HK-2 (cell line): Measurements from ENCODE around the gene TMC4.
"Not testable (repeated sequence)": the region's sequence is repeated elsewhere in the genome, so short reads cannot be mapped to it uniquely, and the experiment has no call there.

Experiments
- DNase-seq: peaks from one replicate; pipeline ENCODE4 v3.0.0-alpha.2; 2018; ENCODE audit not compliant: unreplicated experiment

The TMC4 gene

DNA sequence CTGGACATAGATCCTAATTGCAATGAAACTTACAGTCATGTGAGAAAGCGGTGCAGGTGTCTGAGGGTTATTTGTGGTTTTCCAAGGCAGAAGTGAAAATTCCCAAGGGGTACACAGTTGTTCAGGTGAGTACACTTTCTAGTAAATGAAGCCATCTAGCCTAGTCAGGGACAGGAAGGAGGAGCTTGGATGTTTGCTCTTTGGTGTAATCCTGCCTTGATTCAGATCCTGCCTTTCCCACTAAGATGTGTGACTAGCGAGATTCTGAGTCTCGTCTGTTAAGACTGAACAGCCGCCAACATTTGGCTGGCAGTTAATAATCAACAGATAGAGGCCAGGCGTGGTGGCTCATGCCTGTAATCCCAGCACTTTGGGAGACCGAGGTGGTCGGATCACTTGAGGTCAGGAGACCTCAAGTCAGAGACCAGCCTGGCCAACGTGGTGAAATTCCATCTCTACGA is 30.2 kb upstream of the TMC4 start:
- peak; percentile 73 for DNase-seq

DNA sequence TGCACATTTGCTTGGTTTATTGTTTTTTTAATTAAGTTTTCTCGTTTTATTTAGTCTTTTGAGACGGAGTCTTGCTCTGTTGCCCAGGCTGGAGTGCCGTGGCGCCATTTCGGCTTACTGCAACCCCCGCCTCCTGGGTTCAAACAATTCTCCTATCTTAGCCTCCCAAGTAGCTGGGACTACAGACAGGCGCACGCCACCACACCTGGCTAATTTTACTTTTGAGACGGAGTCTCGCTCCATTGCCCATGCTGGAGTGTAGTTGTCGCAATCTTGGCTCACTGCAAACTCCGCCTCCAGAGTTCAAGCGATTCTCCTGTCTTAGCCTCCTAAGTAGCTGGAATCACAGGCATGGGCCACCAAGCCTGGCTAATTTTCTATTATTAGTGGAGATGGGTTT is 29.0 kb upstream of the TMC4 start:
- no peak for DNase-seq

DNA sequence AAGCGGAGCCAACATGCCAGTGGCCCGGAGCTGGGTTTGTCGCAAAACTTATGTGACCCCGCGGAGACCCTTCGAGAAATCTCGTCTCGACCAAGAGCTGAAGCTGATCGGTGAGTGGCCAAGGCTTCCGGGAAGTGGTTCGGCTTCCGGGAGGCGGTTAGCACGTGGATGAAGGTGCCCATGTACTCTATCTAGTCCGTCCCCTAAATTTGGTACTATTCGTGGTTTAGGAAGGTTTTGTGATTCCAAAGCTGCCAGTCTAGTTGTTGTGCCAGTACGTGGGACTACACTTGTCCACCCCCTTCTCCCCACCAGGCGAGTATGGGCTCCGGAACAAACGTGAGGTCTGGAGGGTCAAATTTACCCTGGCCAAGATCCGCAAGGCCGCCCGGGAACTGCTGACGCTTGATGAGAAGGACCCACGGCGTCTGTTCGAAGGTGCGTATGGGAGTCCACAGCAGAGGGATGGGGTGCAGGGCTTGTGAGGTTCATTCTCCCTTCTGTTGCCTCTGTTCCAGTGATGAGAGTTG is 28.3 kb upstream of the TMC4 start:
- no peak for DNase-seq

DNA sequence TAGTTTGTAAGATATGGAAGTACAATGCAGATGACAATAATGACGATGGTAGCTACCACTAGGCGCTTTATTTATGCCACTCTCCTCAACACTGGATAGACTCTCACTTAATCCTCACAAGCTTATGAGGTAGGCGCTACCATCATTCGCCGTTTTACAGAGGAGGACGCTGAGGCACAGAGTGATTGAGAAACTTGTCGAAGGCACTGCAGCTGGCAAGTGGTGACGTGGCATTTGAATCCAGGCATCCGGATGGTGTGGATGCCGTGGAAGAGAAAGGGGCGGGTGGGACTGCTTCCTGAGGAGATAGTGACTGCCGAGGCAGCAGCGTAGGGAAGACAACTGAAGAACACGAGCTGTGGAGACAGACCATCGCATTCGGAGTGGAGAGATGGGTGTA is 26.4 kb upstream of the TMC4 start:
- DNase-seq = no peak

GRCh38 chr19:54197121-54197520 is 24.2 kb upstream of the TMC4 start:
- no peak for DNase-seq

DNA sequence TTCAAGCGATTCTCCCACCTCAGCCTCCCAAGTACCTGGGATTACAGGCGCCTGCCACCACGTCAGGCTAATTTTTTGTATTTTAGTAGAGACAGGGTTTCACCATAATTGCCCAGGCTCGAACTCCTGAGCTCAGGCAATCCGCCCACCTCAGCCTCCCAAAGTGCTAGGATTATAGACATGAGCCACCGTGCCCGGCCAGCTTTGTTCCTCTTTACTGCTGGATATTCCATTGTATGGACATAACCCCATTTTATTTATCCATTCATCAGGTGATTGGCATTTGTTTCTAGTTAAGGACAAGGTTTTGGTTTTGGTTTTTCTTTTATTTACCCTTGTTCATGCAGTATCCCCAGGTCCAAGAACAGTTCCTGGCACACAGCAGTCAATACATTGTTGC is 23.6 kb upstream of the TMC4 start:
- no peak for DNase-seq

- not testable (repeated sequence) for DNase-seq
These were observed 21.5 kb upstream of the TMC4 start for GRCh38 chr19:54194463-54194862.

GRCh38 chr19:54193011-54193410 is 20.1 kb upstream of the TMC4 start:
- DNase-seq = no peak

DNA sequence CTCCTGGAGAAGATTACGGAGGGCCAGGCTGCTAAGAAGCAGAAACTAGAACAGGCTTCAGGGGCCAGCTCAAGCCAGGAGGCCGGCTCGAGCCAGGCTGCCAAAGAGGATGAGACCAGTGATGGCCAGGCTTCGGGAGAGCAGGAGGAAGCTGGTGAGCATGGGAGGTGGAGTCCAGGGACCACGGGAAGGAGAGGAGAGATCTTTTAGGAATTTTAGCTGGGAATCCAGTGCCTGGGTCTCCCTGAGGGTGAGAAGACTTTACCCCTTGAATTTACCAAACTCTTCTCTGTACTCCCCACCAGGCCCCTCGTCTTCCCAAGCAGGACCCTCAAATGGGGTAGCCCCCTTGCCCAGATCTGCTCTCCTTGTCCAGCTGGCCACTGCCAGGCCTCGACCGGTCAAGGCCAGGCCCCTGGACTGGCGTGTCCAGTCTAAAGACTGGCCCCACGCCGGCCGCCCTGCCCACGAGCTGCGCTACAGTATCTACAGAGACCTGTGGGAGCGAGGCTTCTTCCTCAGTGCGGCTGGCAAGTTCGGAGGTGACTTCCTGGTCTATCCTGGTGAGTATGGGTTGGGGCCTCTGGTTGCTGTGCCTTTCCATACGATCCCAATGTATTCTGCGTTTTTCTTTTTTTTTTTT is 19.0 kb upstream of the TMC4 start:
- no peak for DNase-seq

DNA sequence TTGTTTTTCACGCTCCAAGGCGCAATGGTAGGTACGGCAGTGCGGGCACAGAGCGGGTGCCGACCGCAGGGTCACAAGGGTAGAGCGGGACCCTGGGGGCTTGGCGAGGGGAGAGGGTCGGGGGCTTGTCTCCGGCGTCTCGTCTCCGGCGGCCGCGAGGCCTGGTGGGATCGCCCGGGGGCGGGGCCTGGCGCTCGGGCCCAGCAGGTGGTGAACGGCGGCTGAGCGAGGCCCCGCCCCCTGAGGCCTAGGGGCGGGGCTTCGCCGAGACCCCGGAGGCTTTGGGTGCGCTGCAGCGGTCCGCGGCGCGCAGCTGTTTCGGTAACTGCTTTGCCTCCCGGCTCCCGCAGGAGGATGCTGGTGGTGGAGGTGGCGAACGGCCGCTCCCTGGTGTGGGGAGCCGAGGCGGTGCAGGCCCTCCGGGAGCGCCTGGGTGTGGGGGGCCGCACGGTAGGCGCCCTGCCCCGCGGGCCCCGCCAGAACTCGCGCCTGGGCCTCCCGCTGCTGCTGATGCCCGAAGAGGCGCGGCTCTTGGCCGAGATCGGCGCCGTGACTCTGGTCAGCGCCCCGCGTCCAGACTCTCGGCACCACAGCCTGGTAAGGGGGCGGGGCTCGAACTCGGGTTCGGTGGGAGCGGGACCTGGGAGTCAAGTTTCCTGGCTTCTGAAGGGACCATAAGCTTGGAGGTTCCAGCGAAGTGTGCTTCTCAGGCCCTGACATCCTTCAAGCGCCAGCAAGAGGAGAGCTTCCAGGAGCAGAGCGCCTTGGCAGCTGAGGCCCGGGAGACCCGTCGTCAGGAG is 18.3 kb upstream of the TMC4 start, which contains the start of gene TSEN34:
TSEN34 (plus strand) TSS at position 298 of the 800 bp plus-strand sequence; CDS start at position 355, 57 bp downstream.
- peak; percentile 85 for DNase-seq

DNA sequence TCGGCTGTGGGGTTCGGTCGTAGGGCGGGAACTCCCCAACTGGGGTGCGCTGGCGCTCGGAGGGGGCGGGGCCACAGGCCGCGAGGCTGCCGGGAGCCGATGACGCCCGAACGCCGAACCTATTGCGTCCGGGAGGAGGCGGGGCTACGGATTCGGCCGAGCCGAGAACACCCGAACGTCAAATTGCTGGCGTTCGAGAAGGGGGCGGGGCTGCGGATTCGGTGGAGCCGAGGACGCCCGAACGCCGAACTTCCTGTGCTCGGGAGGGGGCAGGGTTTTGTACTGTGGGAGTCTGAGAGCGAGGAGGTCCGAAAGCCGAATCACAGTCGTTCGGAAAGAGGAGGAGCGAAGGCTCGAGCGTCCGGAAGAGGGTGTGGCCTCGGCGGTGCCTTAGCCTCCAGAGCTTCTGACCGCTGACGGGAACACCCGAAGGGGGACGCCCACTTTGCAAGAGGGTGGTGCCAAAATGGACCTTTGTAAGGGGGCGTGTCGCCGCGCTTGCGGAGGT is 17.6 kb upstream of the TMC4 start:
- DNase-seq = peak; percentile 99

- DNase-seq = peak; percentile 100
These were observed 17.0 kb upstream of the TMC4 start for GRCh38 chr19:54189735-54190502.

DNA sequence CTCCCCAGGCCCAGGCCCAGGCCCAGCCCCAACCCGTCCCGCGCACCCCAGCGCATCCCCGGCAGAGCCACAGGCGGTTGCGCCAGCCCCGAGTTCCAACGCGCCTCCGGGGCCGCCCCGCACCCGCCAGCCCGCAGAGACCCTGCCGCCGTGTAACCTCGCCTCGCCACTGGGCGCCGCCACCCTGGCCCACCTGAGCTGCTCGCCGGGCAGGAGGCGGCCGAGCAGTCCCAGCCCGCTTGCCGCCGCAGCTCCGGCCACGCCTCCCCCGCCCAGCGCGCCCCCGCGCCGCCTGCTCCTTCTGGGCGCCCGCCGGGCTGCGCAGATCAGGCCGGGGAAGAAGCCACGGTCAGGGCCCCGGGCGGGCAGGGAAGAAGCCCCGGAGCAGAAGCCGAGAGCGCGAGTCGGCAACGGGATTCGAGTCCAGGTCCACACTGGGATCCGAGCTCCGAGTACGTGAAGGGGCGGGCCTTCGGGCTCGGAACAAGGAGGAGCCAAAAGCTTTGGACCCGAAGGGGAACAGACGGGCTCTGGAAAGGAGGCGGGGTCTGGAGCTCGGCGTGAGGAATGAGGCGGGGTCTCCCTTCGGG is 16.3 kb upstream of the TMC4 start, which contains the start of gene MBOAT7:
MBOAT7 (minus strand) TSS at position 436 of the 590 bp plus-strand sequence. CDS start 1,072 bp downstream, outside the sequence.
- DNase-seq = no peak

DNA sequence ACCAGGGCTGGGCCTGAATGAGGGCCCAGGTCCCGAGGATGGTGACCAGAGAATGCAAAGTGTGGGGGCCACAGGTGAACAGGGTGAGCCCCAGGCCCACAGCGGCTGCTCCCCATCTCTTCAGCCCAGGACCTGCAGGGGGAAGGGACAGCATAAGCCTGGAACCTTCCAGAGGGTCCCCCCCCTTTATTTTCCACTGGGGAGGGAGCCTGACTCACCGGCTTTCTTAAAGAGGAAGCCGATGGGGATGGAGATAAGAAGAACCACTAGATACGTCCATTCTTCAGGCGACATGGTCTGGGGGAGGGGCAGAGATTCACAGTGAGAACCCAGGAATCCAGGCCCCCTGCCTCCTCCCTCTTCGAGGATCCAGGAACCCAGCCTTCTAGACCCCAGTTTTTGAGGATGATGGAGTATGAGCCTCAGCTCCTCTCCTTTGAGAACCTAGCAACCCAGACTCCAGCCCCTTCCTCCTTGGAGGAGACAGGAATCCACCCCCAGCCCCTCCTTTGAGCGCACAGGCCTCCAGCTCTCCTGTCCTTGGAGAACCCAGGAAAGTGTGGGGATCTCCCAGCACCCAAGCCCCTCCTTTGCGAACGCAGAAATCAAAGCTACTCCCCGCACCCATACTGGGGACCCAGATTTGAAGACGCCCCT is 15.4 kb upstream of the TMC4 start:
- DNase-seq = no peak

- DNase-seq = no peak
These were observed 14.0 kb upstream of the TMC4 start for GRCh38 chr19:54186934-54187381.

DNA sequence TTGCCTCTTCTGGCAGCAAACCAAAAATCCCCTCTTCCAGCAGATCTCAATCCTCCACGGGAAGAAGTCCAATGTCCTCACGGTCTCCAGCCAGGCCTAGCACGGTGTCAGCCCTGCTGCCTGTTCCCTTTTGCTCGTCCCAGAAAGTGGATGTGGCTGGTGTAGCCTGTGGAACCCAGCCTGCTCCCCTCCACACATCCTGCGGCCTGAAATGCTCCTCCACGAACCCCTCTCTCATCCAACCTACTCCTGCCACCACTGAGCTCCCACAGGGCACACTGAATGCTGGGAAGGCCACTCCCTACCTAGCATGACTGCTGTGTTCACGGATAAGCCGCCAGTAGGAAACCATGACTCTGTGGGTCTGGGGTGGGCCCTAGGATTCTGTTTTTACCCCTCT is 13.4 kb upstream of the TMC4 start:
- DNase-seq = no peak

- no peak for DNase-seq
These were observed 10.5 kb upstream of the TMC4 start for GRCh38 chr19:54183431-54183830.

DNA sequence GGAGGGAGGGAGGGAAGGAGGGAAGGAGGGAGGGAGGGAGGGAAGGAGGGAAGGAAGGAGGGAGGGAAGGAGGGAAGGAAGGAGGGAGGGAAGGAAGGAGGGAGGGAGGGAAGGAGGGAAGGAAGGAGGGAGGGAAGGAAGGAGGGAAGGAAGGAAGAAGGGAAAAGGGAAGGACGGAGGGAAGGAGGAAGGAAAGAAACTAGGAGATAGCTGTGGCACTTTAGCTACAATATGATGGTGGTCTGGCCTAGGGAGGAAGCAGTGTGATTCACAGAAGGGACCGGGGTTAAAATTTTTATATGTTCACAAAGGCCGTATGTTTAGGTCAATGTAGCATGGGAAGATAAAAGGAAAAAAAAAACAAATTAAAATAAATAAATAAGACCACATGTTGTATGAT is 8.9 kb upstream of the TMC4 start:
- not testable (repeated sequence) for DNase-seq

- no peak for DNase-seq
These were observed 7.7 kb upstream of the TMC4 start for GRCh38 chr19:54180691-54181091.

- no peak for DNase-seq
These were observed 7.0 kb upstream of the TMC4 start for GRCh38 chr19:54179921-54180461.
